HPDE6-E6E7 (cell line): ENCODE results near the gene RETREG1.

Experiments
- DNase-seq: peaks from one replicate; pipeline ENCODE4 v3.0.0; 2011; ENCODE audit warnings: missing footprints; ENCODE audit errors: extremely low spot score

RETREG1 gene

GRCh38 chr5:16528382-16529110 is 88.3 kb downstream of the RETREG1 start:
- no peak for DNase-seq

DNA sequence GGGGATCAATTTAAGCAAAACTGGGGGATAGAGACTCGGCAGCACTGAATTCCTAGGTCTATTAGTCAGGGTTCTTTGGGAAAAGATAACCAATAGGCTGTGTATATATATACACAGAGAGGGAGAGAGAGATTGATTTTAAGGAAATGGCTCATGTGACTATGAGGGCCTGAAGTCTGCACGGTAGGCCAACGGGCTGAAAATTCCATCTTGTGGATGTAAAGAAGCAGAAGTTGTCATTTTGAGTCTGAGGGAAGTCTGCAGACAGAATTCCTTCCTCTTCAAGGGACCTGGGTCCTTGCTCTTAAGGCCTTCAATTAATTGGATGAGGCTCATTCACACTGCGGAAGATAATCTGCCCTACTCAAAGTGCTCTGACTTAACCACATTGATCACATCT is 91.1 kb downstream of the RETREG1 start:
- no peak for DNase-seq

- no peak for DNase-seq
Measured at GRCh38 chr5:16524286-16524685, 92.5 kb downstream of the RETREG1 start.

GRCh38 chr5:16521521-16522483 is 95.0 kb downstream of the RETREG1 start:
- DNase-seq = no peak

GRCh38 chr5:16520841-16521240 is 96.0 kb downstream of the RETREG1 start:
- no peak for DNase-seq

- no peak for DNase-seq
Measured at GRCh38 chr5:16519435-16519834, 97.4 kb downstream of the RETREG1 start.

GRCh38 chr5:16518606-16519005 is 98.2 kb downstream of the RETREG1 start:
- no peak for DNase-seq

GRCh38 chr5:16515532-16515931 is 101.3 kb downstream of the RETREG1 start:
- DNase-seq = no peak

- DNase-seq = no peak
Measured at GRCh38 chr5:16510098-16510497, 106.7 kb downstream of the RETREG1 start.

DNA sequence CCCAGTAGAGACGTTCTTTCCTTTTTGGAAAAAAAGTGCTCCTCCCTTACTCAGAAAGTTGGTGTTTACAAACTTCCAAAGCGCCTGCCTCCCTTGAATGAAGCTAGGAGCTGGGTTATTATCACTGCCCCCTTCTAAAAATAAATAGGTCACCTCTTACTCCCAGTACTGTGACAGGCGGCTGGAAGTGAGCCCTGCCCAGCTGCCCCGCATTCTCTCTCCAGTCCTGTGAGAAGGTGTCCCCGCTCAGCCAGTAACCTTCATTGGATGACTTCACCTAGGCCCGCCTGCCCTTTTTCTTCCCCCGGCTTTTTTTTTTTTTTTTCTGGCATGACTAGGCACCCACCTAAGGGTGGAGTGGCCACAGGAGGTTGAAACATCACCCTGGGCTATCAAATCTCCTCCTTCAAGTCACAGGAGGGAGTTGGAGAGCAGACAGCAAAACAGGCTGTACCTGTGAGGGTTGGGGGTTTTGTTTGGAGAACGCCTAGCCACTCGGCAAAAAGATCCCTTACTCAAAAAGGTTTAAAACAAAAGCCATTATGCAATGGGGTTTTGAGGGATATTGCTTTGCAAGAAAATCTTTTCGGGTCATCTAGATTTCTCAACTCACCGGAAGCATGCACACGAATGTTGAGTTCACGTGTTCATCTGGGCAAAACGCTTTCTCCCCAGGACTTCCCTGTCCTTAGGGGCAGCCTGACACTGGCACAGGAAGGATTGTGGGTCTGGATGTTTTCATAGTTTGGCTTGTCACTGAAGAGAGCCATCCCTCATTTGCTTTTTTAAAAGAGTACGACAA is 107.9 kb downstream of the RETREG1 start:
- DNase-seq = peak; percentile 85

DNA sequence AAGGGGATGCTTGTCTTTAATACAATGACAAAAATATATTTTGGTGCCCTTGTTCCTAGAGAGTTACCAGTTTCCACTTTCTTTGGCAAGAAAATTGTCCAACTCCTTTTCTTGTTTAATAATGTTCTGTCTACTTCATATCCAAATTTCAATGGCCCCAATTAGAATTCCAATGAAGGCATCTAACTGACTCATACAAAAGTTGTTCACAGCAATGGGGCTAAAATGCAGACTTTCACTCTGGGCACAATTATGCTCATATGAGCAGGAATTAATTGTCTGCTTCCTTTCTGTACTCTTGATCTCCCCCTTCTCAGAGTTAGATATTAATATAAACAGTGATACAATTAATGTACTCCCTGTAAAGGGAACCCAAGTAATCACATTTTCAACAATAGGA is 109.1 kb downstream of the RETREG1 start:
- DNase-seq = no peak

GRCh38 chr5:16505904-16506303 is 110.9 kb downstream of the RETREG1 start:
- DNase-seq = no peak

DNA sequence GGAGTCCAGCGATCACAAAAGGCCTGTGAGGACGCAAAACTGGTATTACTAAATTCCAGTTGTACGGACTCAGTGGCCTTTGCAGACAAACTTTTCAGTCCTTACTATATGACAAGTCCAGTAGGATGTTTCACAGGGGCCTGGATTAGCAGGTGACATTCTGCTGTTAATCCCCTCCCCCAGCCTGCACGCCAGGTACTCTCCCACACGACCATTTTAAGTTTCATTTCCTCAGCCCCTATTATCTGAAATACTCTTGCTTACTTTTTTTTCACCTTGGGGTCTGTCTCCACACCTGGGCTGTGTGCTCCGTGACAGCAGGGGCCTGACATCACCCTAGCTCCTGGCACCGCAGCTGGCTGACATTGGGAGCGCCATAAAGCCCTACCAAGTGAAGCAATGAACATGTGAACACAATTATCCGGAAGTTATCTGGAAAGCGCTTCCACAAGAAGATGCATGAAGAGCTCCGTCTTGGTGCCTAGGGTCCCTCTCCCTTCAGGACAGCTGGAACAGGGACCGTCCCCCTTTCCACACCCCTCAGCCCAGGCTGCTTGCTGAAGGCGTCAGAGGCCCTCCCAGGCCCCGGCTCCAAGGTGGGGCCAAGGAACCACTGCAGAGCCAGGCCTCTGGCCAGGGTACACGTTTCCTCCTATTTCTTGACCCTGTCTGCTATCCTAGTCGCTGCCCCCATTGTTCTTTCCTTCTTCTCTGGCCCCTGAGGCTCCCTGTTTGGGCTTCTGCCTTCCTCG is 111.5 kb downstream of the RETREG1 start:
- no peak for DNase-seq

DNA sequence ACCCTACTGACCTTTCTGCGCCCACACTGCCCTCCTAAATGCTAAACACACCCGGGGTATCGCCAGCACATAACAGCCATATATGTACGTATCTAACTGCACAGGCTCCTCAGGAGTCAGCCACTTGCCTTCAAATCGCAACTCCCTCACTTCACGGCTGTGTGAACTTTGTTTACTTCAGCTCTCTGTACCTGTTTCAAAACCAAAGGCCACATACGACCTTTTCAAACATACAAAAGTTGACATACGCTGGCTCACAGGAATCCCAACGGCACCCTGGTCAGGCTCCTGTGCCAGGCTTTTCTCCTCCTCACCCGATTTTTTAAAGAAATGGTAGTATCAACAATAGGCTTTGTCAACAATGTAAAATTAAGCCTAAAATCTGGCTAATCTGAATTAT is 112.2 kb downstream of the RETREG1 start:
- no peak for DNase-seq

DNA sequence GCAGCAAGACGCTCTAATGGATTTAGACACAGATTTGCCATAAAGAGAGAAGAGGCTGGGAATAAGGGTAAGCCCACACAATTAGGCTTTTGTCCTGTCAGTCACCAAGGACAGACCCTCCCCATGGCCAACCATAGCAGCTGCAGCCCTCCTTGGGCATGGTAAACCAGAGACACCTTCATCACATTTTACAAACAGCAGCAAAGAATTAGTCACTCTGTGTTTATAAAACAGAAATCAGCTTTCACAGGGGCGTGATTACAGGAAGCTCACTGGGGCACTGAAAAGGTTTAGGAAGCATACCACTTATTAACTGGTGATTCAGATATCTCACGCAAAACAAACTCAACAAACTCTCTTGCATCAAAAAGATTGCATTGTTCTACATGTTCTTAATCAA is 113.9 kb downstream of the RETREG1 start:
- no peak for DNase-seq

DNA sequence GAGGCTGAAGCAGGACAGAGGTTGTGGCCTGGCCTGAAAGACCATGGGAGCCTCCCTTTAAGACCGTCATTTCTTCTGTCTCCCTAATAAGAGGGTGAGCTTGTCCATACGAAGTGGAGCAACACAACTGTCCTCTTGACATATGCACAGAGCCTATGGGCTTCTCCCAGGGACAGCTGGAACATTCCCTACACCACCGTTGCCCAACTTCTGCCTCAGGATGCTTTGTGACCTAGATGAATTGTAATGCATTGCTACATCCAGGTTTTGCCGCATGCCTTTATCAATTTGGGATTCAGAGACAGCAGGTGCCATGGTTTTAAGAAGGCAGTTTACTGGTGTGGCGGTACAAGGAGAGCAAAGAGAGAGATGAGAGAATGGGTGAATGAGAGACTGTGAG is 116.8 kb downstream of the RETREG1 start:
- no peak for DNase-seq

- DNase-seq = no peak
Measured at GRCh38 chr5:16497546-16497945, 119.3 kb downstream of the RETREG1 start.

DNA sequence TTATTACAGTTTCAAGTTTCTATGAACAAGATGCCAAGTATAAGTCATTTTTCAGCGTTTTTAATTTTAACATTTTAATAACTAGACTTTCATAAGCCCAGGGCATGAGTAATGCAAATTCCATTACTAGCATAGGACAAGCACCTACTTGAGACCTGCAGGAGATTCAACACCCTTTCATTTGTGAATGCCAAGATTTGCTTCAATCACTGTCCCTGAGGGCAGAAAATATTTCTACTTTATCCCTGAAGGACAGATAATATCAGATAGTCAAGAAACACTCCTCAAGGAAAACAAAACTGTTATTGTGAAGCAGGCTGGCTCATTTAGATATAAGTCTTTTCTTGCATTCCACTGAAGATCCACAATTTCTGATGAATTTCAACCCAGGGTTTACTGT is 123.5 kb downstream of the RETREG1 start:
- DNase-seq = peak; percentile 79

GRCh38 chr5:16492398-16493140 is 124.2 kb downstream of the RETREG1 start:
- peak; percentile 76 for DNase-seq

- DNase-seq = no peak
Measured at GRCh38 chr5:16490911-16491310, 125.9 kb downstream of the RETREG1 start.
